ENCODE results near the gene SLC22A2. TPM values are rescaled to one million over a fixed set of nuclear protein-coding genes. Genes with fewer than 3 reads are reported as not detected.
"Not testable (repeated sequence)": the region's sequence is repeated elsewhere in the genome, so short reads cannot be mapped to it uniquely, and the experiment has no call there.

Gene SLC22A2
- total RNA-seq, result not detected

DNA sequence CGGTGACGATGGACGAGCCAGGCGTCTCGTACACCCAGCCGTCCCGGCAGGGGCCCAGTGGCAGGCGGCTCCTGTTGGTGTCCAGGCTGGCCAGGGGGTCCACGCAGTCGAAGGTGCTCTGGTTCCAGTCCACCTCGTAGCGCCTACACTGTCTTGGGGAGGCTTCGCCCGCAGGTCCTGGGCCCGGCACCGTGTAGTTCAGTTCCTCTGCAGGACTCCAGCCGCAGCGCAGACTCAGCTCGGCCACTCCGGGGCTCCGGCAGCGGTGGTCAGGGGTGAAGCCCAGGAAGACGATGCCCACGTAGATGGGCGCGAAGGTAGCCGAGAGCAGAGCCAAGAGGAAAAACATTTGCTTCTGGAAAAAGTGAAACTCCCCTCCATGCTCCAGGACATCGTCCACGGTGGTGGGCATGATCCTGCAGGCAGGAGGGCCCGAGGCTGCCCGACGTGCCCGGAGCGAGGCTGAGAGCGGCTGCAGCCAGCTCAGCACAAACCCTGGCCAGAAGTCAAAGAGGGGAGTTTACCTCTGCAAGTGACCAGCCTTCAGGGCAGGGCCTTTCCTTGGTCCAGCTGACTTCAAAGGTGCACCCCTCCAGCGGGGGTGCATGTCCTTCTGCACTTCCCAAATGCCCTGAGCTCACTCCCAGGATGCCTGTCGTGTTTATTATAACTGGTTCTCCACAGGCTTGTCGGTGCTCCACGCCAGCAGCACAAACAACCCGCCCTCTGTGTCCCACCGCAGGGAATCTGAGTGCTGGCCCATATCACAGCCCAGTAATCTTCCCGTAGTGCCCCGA lies at the start of gene SLC22A2:
Gene SLC22A2 (minus strand): TSS at position 476 of the 797 bp plus-strand sequence. CDS start 64 bp downstream, at position 412.
- DNase-seq (ENCODE audit: low read depth in 2 of 3, low spot score in 2 of 3), result no peak

DNA sequence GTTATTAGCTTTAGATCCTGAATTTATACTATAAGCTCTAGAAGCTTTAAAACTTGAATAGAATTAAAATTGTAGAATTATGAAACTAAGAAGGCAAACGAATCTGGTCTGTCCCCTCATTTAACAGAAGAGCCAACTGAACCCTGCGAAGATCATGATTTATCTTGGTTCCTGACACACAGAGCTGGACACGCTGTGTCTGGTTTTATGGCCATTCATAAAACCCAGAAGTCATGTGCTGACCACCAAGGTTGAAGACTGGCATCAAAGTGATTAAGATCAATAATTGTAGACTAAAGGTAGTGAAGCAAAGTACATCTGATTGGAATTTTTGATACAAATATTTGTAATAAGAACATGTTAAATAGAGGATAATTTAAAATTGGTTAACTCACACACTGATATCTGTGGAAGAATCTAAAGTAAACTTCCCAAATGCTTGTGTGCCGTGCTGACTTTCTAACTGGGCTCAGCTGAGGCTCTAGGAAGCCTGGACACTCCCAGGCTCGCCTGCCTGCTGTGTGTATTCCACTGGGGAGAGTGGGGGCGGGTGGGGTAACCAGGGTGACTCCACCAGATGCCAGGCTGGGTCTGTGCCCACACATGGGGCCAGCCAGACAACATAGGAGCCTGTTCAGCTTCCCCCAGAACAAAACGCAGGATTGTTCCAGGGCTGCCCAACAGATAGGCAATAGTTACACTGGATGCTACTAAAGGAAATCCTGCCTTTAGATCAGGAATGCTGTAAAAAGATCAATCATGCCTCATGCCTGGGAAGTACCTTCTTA lies 47.5 kb upstream of the SLC22A2 start:
- DNase-seq (ENCODE audit: low read depth in 2 of 3, low spot score in 2 of 3), result no peak

DNA sequence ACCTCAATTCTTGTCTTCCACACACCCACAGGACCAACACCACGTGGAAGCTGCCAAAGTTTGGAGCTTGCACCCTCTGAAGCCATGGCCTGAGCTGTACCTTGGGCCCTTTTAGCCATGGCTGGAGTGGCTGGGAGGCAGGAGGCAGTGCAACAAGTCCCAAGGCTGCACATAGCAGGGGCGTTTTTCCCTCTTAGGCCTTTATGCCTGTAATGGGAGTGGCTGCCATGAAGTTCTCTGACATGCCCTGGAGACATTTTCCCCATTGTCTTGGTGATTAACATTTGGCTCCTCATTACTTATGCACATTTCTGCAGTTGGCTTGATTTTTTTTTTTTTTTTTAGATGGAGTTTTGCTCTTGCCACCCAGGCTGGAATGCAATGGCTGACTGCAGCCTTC lies 45.2 kb upstream of the SLC22A2 start:
- no peak for DNase-seq (ENCODE audit: low read depth in 2 of 3, low spot score in 2 of 3)

DNA sequence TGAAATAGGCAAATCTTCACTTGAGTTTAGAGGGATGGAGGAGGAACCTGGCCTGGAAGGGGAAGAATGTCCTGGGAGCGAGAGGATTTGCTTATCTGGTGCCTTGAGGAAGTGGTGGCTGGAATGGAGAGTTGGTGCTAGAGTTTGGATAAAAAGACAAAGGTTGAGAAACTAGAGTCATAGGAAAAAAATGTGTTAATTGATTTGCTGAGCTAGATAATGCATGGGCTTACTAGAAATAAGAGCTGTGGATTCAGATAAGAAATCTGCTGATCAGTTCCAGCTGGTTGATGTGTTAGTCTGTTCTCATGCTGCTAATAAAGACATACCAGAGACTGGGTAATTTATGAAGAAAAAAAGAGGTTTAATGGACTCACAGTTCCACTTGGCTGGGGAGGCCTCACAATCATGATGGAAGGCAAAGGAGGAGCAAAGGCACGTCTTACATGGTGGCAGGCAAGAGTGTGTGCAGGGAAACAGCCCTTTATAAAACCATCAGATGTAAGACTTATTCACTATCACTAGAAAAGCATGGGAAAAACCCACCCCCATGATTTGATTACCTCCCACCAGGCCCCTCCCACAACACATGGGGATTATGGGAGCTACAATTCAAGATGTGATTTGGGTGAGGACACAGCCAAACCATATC lies 43.9 kb upstream of the SLC22A2 start:
- DNase-seq (ENCODE audit: low read depth in 2 of 3, low spot score in 2 of 3), result not testable (repeated sequence)

DNA sequence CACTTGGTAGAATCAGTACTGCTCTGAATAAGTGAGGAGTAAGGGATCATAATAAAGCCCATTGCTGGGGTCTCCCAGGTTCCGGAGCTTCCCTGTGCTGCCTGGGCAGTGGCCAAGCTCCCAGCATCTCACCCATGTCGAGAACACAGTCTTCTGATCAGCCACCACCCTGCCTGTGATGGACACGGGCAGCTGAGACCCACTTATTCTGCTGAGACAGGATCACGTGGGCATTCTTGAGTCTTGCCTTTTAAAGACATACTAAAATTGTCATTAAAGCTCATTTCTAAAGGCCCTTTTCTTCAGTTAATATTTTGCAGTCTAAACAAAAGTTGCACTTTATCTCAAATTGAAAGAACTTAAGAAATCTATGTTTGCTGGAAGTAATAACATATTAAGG lies 42.7 kb upstream of the SLC22A2 start:
- no peak for DNase-seq (ENCODE audit: low read depth in 2 of 3, low spot score in 2 of 3)

DNA sequence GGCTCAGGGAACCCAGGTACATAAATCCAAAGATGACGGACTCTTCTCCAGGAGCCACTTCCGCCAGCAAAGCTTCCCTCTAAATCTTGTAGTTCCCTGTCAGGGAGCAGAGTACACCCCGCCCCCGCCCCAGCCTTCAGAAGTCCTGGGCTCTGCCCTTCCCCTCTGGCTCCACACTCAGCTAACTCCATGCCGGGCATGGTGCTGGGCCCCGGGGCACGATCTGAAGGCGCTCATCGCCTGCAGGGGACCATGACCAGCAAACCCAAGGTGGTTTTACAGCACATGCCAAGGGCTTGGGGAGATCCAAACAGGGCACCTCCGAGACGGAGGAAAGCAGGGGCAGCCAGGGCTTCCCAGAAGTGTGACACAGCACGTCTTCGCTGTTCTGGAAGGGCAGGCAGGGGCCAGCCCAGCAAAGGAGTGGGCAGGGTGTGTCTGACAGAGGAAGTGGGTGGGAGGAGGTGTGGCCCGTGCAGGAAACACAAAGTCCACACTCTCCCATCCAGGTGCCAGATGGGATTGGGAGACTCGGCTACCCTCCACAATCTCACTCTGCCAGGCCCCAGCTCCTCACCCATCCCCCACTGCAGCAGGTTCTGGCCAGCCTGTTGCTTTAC lies 41.6 kb upstream of the SLC22A2 start:
- DNase-seq (ENCODE audit: low read depth in 2 of 3, low spot score in 2 of 3), result no peak

DNA sequence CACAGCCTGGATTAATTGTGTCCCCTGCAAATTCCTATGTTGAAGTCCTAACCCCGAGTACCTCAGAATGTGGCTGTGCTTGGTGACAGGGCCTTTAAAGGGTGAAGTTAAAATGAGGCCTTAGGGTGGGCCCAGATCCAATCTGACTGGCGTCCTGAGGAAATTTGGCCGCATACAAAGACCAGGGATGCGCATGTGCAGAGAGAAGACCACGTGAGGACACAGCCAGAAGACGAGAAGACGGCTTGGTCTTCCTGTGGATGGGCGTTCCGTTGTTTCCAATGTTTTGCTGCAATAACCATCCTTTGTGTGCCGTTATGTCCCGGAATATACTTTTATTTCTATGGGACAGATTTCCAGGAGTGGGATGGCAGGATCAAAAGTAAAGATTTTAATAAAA lies 40.9 kb upstream of the SLC22A2 start:
- DNase-seq (ENCODE audit: low read depth in 2 of 3, low spot score in 2 of 3), result no peak

DNA sequence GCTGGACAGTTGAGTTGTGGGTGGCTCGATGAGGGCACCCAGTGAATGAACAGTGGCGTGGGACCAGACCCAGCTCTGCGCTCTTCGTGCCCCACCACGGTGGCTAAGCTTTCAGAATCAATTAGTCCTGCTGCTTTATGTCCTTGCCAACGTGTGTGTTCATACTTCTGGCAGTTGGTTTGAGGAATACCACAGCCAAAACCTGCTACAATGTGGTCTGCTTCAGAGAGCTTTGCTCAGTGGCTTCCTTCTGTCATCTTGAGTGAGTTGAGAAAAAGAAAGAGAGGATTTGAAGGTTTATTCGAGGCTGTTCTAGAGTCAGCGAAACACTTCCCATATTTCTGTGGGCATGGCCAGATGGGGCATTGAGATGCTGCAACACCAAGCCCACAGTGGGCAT lies 39.5 kb upstream of the SLC22A2 start:
- no peak for DNase-seq (ENCODE audit: low read depth in 2 of 3, low spot score in 2 of 3)

DNA sequence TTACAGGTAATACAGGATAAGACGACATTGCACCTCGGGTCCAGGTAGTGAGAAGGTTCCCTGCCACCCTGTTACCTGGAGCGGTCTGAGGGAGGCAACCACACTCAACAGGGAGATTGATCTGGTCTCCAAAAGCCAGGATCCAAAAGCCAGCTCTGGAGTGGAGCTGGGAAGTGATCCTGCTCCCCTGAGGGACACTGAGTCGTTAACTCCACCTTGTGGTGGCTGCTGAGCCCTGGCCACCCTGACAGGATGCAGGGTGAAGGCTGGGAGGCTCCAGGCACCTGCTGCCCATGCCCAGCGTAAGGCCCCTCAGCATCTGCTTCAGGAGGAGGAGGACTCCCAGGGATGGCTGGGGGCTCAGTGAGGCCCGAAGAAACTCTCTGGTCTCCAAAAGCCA lies 38.7 kb upstream of the SLC22A2 start:
- DNase-seq (ENCODE audit: low read depth in 2 of 3, low spot score in 2 of 3), result no peak

DNA sequence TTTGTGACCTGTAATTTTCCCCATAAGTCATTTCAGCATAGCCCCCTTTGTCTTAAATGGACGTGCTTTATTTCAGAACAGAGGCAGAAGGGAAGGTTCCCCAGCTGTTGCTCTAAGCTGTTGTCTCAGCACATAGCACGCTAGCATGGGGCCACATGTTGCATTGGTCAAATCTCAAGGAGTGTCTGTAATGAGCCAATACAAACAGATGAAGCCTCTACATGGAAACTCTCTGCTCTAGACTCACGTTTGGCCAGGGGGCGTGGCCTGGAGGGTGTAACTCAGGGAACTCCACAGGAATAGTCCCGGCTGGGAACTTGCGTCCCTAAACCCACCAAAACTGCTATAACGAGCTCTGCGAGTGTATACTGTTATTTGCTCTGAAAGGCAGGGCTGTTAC lies 35.2 kb upstream of the SLC22A2 start:
- DNase-seq (ENCODE audit: low read depth in 2 of 3, low spot score in 2 of 3), result no peak

DNA sequence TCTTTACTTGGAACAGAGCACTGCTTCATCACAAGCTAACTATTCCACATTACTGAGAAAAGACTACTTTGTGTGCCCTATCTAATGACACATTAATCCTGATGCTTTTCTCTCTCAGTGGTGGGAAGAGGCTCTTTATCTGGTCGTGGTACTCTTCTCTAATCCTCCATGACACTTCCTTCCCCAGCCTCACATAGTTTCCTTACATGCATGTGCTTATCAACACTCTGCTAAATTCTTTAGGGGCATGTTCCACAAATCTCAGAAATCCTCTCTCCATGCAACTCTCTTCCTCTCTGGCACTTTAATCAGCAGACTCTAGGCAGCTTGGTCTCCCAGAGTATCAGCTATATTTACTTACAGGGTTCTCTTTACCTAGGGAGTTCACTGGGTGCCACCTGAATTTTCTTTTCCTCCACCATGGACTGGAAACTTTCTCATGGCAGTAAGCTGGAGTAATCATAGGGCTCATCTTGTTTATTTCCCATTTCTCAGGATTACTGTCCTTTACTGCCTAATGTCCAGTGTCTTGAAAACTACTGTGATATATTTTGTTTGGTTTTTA lies 27.0 kb upstream of the SLC22A2 start:
- DNase-seq (ENCODE audit: low read depth in 2 of 3, low spot score in 2 of 3), result no peak

DNA sequence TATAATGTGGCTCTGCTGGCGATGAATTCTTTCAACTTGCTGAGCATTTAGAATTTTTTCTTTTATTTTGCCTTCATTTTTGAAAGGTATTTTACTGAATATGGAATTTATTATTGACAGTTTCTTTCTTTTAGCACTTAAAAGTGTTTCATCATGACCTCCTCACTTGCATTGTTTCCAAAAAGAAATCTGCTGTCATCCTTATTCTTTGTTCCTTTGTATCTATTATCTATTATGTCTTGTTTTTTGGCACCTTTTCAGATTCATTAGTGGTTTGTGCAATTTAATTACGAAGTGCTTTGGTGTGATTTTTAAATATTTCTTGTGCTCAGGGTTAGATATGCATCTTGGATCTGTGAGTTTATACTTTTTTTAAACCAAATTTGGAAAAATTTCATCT lies 26.0 kb upstream of the SLC22A2 start:
- DNase-seq (ENCODE audit: low read depth in 2 of 3, low spot score in 2 of 3), result no peak

DNA sequence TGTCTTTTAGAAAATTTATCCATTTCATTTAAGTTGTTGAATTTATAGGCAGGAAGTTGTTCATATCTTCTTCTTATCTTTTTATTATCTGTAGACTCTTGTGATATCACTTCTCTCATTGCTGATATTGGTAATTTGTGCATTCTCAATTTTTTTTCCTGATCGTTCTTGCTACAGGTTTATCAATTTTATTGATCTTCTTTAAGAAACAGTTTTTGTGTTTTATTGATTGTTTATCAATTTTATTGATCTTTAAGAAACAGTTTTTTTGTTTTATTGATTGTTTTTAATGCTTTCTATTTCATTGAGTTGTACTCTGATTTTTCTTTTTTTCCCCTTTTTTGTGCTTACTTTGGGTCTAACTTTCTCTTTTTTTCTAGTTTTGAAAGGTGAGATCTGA lies 23.8 kb upstream of the SLC22A2 start:
- no peak for DNase-seq (ENCODE audit: low read depth in 2 of 3, low spot score in 2 of 3)

DNA sequence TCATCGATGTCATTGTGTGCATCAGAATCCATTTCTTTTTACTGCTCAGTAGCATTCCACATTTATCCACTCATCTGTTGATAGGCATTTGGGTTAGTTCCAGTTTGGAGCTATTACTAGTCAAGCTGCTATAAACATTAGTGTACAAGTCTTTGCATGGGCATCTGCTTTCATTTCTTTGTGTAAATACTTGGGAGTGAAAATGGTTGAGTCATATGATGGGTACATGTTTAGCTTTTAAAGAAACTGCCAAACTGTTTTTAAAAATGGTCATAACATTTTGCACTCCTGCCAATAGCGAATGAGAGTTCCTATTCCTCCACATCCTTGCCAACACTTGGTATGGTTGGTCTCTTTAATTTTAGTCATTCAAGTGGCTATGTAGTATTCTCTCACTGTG lies 21.2 kb upstream of the SLC22A2 start:
- DNase-seq (ENCODE audit: low read depth in 2 of 3, low spot score in 2 of 3), result no peak

DNA sequence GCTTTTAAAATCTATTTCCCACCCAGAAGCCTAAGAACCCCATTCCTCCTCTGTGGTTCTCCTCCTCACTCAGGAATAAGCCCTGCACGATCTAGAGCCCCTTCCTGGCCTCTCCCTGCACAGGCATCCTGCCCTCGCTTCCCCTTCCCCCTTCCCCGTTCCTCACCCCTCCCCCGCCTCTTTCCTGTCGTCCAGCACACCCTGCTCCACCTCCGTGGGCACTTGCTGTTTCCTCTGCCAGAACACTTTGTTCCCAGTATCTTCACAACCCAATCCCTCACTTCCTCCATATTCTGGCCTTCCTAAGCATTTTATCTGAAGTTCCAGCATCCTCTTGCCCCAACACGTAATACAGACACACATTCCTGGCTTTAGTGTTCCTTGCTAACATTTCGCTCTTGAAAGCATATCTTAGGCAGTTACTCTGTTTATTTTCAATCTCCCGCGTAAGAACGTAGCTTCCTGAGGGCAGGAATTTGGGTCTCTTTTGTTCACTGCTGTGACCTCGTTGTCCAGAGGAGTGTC lies 20.2 kb upstream of the SLC22A2 start:
- DNase-seq (ENCODE audit: low read depth in 2 of 3, low spot score in 2 of 3), result no peak

DNA sequence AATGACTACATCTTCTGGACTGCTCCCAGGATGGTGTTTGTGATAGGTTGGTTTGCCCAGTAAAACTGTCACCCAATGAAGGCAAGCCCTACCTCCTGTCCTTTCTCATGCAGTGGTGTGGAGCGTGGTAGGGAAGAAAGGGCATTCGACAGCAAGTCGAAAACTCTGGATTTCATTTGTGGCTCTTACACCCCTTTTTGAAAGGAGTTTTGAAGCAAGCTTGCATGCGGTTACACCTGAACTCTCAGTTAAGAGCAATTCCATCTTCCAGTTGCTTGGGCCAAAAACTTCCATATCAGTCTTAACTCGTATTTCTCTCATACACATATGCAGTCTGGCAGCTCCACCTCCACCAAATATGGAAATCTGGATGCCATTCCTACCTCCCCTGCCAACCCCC lies 19.7 kb upstream of the SLC22A2 start:
- no peak for DNase-seq (ENCODE audit: low read depth in 2 of 3, low spot score in 2 of 3)

DNA sequence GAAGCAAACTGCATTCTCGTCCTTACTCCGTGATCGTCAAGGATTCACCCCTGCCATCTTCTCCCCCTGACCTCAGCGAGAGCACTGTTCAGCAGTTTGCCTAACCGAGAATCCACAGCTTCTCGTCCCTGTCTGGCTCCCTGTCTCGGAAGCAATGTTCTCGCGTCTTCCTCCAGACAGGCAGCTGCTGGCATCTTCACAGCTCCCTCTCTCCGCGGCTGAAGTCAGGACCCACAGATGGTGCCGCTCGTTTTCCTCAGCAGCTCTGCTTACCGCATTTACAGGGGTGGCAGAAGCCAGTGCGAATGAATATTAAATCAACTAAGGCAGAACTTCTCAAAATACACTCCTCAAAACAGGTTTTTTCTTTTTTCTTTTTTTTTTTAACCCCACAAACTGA lies 18.9 kb upstream of the SLC22A2 start:
- DNase-seq (ENCODE audit: low read depth in 2 of 3, low spot score in 2 of 3), result no peak

DNA sequence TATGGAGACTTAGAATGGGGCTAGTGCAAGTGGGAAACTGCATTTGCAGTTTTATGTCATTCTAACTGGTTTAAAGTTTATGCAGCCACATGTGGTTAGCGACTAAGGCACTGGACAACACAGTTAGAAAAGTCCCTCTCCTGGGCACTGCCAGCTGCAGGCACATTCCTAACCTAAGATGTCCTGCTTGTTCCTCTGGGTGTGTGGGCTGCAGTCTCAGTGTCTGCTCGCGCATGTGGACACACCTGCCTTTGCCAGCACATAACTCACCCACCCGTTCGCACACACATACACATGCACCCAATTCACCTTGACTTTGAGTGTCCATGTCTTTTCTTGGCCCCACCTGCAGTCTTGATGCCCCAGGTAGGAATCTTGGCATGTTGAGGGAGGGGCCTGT lies 18.5 kb upstream of the SLC22A2 start:
- DNase-seq (ENCODE audit: low read depth in 2 of 3, low spot score in 2 of 3), result no peak

DNA sequence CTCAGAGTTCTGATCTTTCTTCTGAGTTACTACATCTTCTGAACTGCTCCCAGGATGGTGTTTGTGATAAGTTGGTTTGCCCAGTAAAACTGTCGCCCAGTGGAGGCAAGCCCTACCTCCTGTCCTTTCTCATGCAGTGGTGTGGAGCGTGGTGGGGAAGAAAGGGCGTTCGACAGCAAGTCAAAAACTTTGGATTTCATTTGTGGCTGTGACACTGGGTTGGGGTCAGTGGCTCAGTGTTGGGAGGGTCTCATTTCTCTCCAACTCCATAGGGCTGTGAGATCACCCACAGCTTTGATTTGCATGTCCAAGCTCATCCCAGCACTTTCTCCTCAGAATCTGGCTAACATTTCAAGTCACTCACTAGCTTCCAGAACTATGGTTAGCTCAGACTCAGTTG lies 17.5 kb upstream of the SLC22A2 start:
- DNase-seq (ENCODE audit: low read depth in 2 of 3, low spot score in 2 of 3), result no peak

DNA sequence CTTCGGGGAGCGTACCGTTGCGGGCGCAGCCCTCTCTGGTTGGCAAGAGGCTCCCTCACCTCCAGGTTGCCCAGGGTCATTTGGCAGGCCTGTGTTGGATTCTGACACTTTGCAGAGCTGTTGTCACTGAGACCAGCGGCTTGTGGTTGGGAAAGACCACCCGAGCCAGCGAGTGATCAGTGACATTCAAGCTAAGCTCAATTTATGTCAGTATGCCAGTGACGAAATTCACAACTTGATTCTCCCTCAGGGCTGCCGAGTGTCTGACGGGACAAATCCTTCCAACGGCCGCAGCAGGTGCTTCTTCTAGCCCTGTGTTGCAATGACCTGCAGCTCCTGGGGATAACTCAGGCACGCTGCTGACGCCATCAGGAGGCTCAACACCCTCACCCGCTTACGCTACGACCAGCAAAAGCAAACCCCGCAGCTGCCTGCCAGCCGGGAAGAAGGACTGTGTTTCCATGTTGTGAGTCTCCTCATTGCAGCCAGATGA lies 16.9 kb upstream of the SLC22A2 start:
- no peak for DNase-seq (ENCODE audit: low read depth in 2 of 3, low spot score in 2 of 3)
